ENCODE data around the gene ATG13.

The ATG13 gene

GRCh38 chr11:46601129-46601528 is 16.2 kb upstream of the ATG13 start:
- no peaks in the 10 kb centered on the region for H3K27me3 ChIP-seq
- no peak for TF ChIP-seq CTCF (IDR thresholded peaks at IDR 0.05)
- H3K4me3 ChIP-seq = no peak overlapping the region
- no peak overlapping the region for H3K27ac ChIP-seq
- intact Hi-C loops (cut with DNase I; ENCODE audit: low total_unique reads) = no loop called here
- no peak for DNase-seq
- peaks cover 0 to 10% (median 8%) of the 10 kb centered on the region in 3 donors for H3K36me3 ChIP-seq
- no peaks in the 10 kb centered on the region for H3K4me1 ChIP-seq
- no peaks in the 10 kb centered on the region for H3K9me3 ChIP-seq

GRCh38 chr11:46603704-46604308 is 13.5 kb upstream of the ATG13 start:
- intact Hi-C loops (cut with DNase I; ENCODE audit: low total_unique reads) = no loop called here
- no peak overlapping the region for H3K27ac ChIP-seq

GRCh38 chr11:46604796-46605195 is 12.6 kb upstream of the ATG13 start:
- Histone ChIP-seq H3K9me3 (no peaks in the 10 kb centered on the region), H3K4me1 (no peaks in the 10 kb centered on the region), H3K36me3 (peaks cover 0 to 10% (median 8%) of the 10 kb centered on the region in 3 donors), H3K27ac (no peak overlapping the region), H3K27me3 (no peaks in the 10 kb centered on the region), H3K4me3 (no peak overlapping the region)
- intact Hi-C loops (cut with DNase I; ENCODE audit: low total_unique reads) = no loop called here
- DNase-seq = no peak
- TF ChIP-seq CTCF (IDR thresholded peaks at IDR 0.05) = no peak

More at GRCh38 chr11:46603704-46604308, 13.5 kb upstream of the ATG13 start:
- Histone ChIP-seq H3K4me3 (no peak overlapping the region), H3K9me3 (no peaks in the 10 kb centered on the region), H3K36me3 (peaks cover 0 to 10% (median 8%) of the 10 kb centered on the region in 3 donors), H3K4me1 (no peaks in the 10 kb centered on the region), H3K27me3 (no peaks in the 10 kb centered on the region)
- no peak for TF ChIP-seq CTCF (IDR thresholded peaks at IDR 0.05)
- DNase-seq = no peak

GRCh38 chr11:46607516-46607915 is 9.8 kb upstream of the ATG13 start:
- Histone ChIP-seq H3K27ac (no peak overlapping the region), H3K4me3 (no peak overlapping the region), H3K4me1 (no peaks in the 10 kb centered on the region), H3K9me3 (no peaks in the 10 kb centered on the region), H3K36me3 (peaks cover 0 to 10% (median 8%) of the 10 kb centered on the region in 3 donors), H3K27me3 (no peaks in the 10 kb centered on the region)
- no peak for DNase-seq
- intact Hi-C loops (cut with DNase I; ENCODE audit: low total_unique reads) = no loop called here
- no peak for TF ChIP-seq CTCF (IDR thresholded peaks at IDR 0.05)

- intact Hi-C loops (cut with DNase I; ENCODE audit: low total_unique reads) = no loop called here
- no peak overlapping the region for H3K27ac ChIP-seq
- TF ChIP-seq CTCF (IDR thresholded peaks at IDR 0.05) = no peak
- H3K36me3 ChIP-seq = no peaks in the 10 kb centered on the region
- DNase-seq = no peak
- no peak overlapping the region for H3K4me3 ChIP-seq
- H3K9me3 ChIP-seq = no peaks in the 10 kb centered on the region
- H3K27me3 ChIP-seq = no peaks in the 10 kb centered on the region
- H3K4me1 ChIP-seq = peaks cover 0 to 2% (median 0%) of the 10 kb centered on the region in 4 donors
Observed at GRCh38 chr11:46609386-46609785, 8.0 kb upstream of the ATG13 start.
